PC-3 (cell line): Measurements from ENCODE around the gene CFAP206. TPM values are rescaled to one million over a fixed set of nuclear protein-coding genes. Genes with fewer than 3 reads are reported as not detected.

Source experiments
- ATAC-seq: fragments of 200-7000 bp; cut with Tn5 transposase; 2 replicates; pipeline ENCODE4 v1.9.1; 2020; ENCODE audit warnings: mild to moderate bottlenecking, moderate library complexity
- BruUV-seq: library from RNA; stranded (reverse); fragments of 400-500 nt; replicated peaks from 2 replicates; lab custom pipeline; 2021; lab: Mats Ljungman, UMichigan
- CTCF ChIA-PET: fragments of 300-600 bp; sonication (Branson Sonifier 250); formaldehyde crosslinking; loops from one replicate; lab custom pipeline; 2022; ENCODE audit warnings: antibody characterized with exemption; lab: Charles Lee
- POLR2A ChIA-PET: fragments of 300-600 bp; sonication (Branson Sonifier 250); formaldehyde crosslinking; loops from one replicate; lab custom pipeline; 2022; ENCODE audit warnings: antibody characterized with exemption; ENCODE audit not compliant: unreplicated experiment; lab: Charles Lee
- DNase-seq: peaks from one replicate; pipeline ENCODE4 v3.0.0-alpha.2; 2015
- H2AFZ ChIP-seq: fragments of 300-600 bp; sonication (generic); 2 replicates; pipeline ENCODE4 v1.6.0; 2016; ENCODE audit warnings: antibody characterized with exemption, low read length
- H3F3A ChIP-seq: fragments of 300-600 bp; sonication (generic); one replicate; pipeline ENCODE4 v1.6.0; 2017; ENCODE audit warnings: antibody characterized with exemption, low read length, control low read depth, mild to moderate bottlenecking; ENCODE audit not compliant: unreplicated experiment
- H3K27ac ChIP-seq: fragments of 300-600 bp; sonication (generic); 2 replicates; pipeline ENCODE4 v1.5.1; 2016; ENCODE audit warnings: mild to moderate bottlenecking, low read length
- H3K27me3 ChIP-seq: fragments of 300-600 bp; sonication (generic); 2 replicates; pipeline ENCODE4 v1.6.1; 2016; ENCODE audit warnings: low read length, mixed read lengths
- H3K36me3 ChIP-seq: fragments of 300-600 bp; sonication (generic); 2 replicates; pipeline ENCODE4 v1.6.1; 2016; ENCODE audit warnings: low read depth, mixed run types, low read length, mixed read lengths
- H3K4me1 ChIP-seq: fragments of 300-600 bp; sonication (generic); 2 replicates; pipeline ENCODE4 v1.5.1; 2016; ENCODE audit warnings: low read length; ENCODE audit not compliant: insufficient read depth
- H3K4me2 ChIP-seq: fragments of 300-600 bp; sonication (generic); 2 replicates; pipeline ENCODE4 v1.6.0; 2016; ENCODE audit warnings: low read length
- H3K4me3 ChIP-seq: fragments of 300-600 bp; sonication (generic); 2 replicates; pipeline ENCODE4 v1.5.1; 2016; ENCODE audit warnings: mild to moderate bottlenecking, low read length, mixed read lengths
- H3K79me2 ChIP-seq: fragments of 300-600 bp; sonication (generic); 2 replicates; pipeline ENCODE4 v1.6.1; 2017; ENCODE audit warnings: low read length, mixed read lengths
- H3K9ac ChIP-seq: fragments of 300-600 bp; sonication (generic); 2 replicates; pipeline ENCODE4 v1.6.0; 2016; ENCODE audit warnings: mild to moderate bottlenecking, low read length
- H3K9me2 ChIP-seq: fragments of 300-600 bp; sonication (generic); replicated peaks from 2 replicates; pipeline ENCODE4 v1.6.1; 2016; ENCODE audit warnings: mixed run types, low read length, mixed read lengths
- H3K9me3 ChIP-seq: fragments of 300-600 bp; sonication (generic); 2 replicates; pipeline ENCODE4 v1.6.1; 2016; ENCODE audit warnings: low read length, mixed read lengths
- H4K20me1 ChIP-seq: fragments of 300-600 bp; sonication (generic); 2 replicates; pipeline ENCODE4 v1.6.1; 2016; ENCODE audit warnings: low read length, mixed read lengths
- EZH2 ChIP-seq: fragments of 300-600 bp; sonication (generic); IDR thresholded peaks from one replicate; pipeline ENCODE4 v1.6.1; 2017; ENCODE audit warnings: antibody characterized with exemption, mild to moderate bottlenecking, low read length; ENCODE audit not compliant: unreplicated experiment
- EZH2phosphoT487 ChIP-seq: fragments of 300-600 bp; sonication (generic); IDR thresholded peaks from 2 replicates; pipeline ENCODE4 v1.6.1; 2018; ENCODE audit warnings: mild to moderate bottlenecking, antibody characterized with exemption, low read length, borderline replicate concordance
- intact Hi-C: fragments of 100-400 bp; cut with micrococcal nuclease; formaldehyde crosslinking; loops from 2 replicates; pipeline ENCODE4 v1.9.0; 2023
- total RNA-seq: library from RNA; depleted of rRNA; stranded (reverse); fragments of >200 nt; gene quantifications from 2 replicates; pipeline ENCODE4 v1.2.3, GENCODE V29; 2014
- TF ChIP-seq, protein P1 (sequence below): fragments of 300-600 bp; sonication (generic); conservative IDR thresholded peaks from 2 replicates; pipeline ENCODE4 v1.5.1; 2017; ENCODE audit warnings: antibody characterized with exemption, low read depth, mild to moderate bottlenecking, low read length

The CFAP206 gene
- total RNA-seq, 1 experiment from 2014 or later, result 0.07 TPM

DNA sequence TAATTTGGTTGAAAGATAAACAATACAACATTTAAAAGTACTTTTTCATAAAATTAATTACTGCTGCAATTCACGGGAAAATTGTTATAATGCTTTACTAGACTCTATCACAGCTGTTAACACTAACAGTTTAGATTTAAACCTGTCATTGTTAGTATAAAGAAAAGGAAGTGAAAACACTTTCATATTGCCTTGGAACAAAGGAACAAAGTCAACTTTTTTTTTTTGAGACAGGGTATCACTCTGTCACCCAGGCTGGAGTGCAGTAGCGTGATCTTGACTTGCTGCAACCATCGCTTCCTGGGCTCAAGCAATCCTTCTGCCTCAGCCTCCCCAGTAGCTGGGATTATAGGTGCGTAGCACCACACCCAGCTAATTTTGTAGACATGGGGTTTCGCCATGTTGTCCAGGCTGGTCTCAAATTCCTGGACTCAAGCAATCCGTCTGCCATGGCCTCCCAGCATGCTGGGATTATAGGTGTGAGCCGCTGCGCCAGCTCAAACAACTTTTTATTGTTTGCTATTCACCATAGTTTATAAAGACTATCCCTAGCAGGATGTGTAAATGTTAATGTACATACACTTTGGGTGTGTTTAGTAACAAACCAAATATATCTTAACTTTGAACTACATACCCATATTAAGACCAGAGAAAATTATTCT lies 87.1 kb downstream of the CFAP206 start:
- ATAC-seq (peak; percentile 89), DNase-seq (no peak)
- H3K79me2 ChIP-seq, result no peaks in the 10 kb centered on the region
- no peaks in the 10 kb centered on the region for H3K9me2 ChIP-seq
- no peaks in the 10 kb centered on the region for H3K4me1 ChIP-seq
- H3K27ac ChIP-seq, result no peak overlapping the region
- no peaks in the 10 kb centered on the region for H3F3A ChIP-seq
- no TSS peak for BruUV-seq
- no peak overlapping the region for H3K4me2 ChIP-seq
- POLR2A ChIA-PET, result no interaction called here
- no peaks in the 10 kb centered on the region for H3K27me3 ChIP-seq
- no peaks in the 10 kb centered on the region for H4K20me1 ChIP-seq
- no peak overlapping the region for H3K9ac ChIP-seq
- H2AFZ ChIP-seq, result no peak overlapping the region
- TF ChIP-seq EZH2phosphoT487, result no peak
- TF ChIP-seq, protein P1, sequence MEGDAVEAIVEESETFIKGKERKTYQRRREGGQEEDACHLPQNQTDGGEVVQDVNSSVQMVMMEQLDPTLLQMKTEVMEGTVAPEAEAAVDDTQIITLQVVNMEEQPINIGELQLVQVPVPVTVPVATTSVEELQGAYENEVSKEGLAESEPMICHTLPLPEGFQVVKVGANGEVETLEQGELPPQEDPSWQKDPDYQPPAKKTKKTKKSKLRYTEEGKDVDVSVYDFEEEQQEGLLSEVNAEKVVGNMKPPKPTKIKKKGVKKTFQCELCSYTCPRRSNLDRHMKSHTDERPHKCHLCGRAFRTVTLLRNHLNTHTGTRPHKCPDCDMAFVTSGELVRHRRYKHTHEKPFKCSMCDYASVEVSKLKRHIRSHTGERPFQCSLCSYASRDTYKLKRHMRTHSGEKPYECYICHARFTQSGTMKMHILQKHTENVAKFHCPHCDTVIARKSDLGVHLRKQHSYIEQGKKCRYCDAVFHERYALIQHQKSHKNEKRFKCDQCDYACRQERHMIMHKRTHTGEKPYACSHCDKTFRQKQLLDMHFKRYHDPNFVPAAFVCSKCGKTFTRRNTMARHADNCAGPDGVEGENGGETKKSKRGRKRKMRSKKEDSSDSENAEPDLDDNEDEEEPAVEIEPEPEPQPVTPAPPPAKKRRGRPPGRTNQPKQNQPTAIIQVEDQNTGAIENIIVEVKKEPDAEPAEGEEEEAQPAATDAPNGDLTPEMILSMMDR, result no peak
- no peak for TF ChIP-seq EZH2
- H3K9me3 ChIP-seq, result no peaks in the 10 kb centered on the region
- intact Hi-C loops, result loop anchor here (5.0 kb wide), 1 partner anchor 103 kb away; no protein-coding TSS in a partner anchor
- H3K36me3 ChIP-seq, result no peaks in the 10 kb centered on the region
- no peak overlapping the region for H3K4me3 ChIP-seq
- CTCF ChIA-PET, result no interaction called here

DNA sequence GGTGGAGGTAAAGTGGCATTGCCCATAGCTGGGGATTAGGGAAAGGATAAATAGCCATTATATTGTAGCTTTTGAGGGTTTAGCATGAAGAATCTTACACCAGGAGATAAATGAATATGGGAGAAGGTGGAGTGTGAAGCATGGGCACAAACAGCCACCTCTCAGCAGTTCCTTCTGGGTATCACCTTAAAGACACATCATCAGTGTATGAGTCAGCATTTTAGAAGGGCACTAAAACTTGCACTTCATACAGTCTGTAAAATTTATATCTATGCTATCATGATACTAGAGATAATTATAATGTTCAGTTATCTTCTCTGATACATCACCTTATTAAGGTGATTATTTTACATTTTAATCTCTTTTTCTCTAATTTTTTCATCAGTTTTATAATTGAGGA lies 90.3 kb downstream of the CFAP206 start:
- Histone ChIP-seq H3K36me3 (no peaks in the 10 kb centered on the region; the same call in 1 of the 2 replicates), H4K20me1 (no peaks in the 10 kb centered on the region), H3K27me3 (no peaks in the 10 kb centered on the region), H3K27ac (no peak overlapping the region), H3F3A (no peaks in the 10 kb centered on the region), H3K9me3 (no peaks in the 10 kb centered on the region), H3K4me1 (no peaks in the 10 kb centered on the region), H3K4me2 (no peak overlapping the region), H3K4me3 (no peak overlapping the region), H3K79me2 (no peaks in the 10 kb centered on the region), H3K9me2 (no peaks in the 10 kb centered on the region), H3K9ac (no peak overlapping the region), H2AFZ (no peak overlapping the region)
- intact Hi-C loops, result loop anchor here (5.0 kb wide), 1 partner anchor 106 kb away; no protein-coding TSS in a partner anchor
- ChIA-PET POLR2A (no interaction called here), CTCF (no interaction called here)
- DNase-seq (no peak), ATAC-seq (no peak)
- TF ChIP-seq, protein P1, result no peak
- TF ChIP-seq EZH2, result no peak
- no peak for TF ChIP-seq EZH2phosphoT487
- BruUV-seq, result no TSS peak
